Cardiac fibroblast (primary cell): ENCODE results near the gene COG4.

Experiments
- DNase-seq, 2 donors: peaks; one replicate each; pipeline versions ENCODE4 v3.0.0 to v3.0.0-alpha.2; 2010; ENCODE audit warnings: low read depth in 2 of 2
- H3K4me3 ChIP-seq, 2 donors: replicated peaks in 1 of 2; 1 replicate in 1 of 2; 2 replicates in 1 of 2; pipeline ENCODE4 v1.5.1; 2011; ENCODE audit warnings: low read depth in 2 of 2, low read length in 2 of 2, mild to moderate bottlenecking in 2 of 2, moderate library complexity in 1 of 2
- TF ChIP-seq, protein P1 (sequence below): IDR thresholded peaks from one replicate; pipeline ENCODE4 v1.5.1; 2011; ENCODE audit warnings: low read depth, mild to moderate bottlenecking, low read length, inconsistent platforms

The COG4 gene

DNA sequence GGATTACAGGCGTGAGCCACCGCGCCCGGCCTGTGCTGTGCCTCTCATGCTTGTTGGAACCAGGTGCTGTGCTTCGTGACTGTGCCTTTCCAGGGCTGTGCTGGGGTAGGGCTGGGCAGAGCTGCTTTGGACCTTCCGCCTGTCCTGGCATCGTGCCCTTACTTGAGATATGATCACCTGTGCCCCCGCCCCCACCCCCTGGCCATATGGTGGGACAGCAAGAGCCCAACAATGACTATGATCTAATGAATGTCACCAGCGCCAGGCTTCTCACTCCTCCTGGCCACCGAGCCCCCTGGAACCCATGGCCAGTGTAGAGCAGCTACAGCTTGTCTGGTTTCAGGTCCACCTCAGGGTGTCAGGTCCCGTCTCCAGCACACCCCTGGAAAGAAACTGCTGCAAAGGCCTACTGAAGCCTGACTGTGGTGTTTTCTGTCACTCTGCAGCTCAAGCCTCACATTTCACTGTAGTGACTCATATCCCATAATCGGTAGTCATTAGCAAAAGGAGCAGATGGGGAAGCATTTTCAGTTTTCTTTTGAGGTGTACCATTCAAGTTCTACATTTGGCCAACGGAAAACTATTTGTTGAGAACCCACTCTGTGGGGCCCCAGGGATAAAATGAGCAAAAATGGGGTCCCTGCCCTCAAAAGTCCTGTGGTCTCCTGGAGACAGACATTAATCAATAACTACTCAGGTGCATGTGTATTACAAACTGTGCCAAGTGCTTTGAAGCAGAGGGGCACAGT is 46.9 kb downstream of the COG4 start:
- H3K4me3 ChIP-seq: no peak overlapping the region
- TF ChIP-seq, protein P1, sequence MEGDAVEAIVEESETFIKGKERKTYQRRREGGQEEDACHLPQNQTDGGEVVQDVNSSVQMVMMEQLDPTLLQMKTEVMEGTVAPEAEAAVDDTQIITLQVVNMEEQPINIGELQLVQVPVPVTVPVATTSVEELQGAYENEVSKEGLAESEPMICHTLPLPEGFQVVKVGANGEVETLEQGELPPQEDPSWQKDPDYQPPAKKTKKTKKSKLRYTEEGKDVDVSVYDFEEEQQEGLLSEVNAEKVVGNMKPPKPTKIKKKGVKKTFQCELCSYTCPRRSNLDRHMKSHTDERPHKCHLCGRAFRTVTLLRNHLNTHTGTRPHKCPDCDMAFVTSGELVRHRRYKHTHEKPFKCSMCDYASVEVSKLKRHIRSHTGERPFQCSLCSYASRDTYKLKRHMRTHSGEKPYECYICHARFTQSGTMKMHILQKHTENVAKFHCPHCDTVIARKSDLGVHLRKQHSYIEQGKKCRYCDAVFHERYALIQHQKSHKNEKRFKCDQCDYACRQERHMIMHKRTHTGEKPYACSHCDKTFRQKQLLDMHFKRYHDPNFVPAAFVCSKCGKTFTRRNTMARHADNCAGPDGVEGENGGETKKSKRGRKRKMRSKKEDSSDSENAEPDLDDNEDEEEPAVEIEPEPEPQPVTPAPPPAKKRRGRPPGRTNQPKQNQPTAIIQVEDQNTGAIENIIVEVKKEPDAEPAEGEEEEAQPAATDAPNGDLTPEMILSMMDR: no peak
- peak; percentile 65 to 69 for DNase-seq

DNA sequence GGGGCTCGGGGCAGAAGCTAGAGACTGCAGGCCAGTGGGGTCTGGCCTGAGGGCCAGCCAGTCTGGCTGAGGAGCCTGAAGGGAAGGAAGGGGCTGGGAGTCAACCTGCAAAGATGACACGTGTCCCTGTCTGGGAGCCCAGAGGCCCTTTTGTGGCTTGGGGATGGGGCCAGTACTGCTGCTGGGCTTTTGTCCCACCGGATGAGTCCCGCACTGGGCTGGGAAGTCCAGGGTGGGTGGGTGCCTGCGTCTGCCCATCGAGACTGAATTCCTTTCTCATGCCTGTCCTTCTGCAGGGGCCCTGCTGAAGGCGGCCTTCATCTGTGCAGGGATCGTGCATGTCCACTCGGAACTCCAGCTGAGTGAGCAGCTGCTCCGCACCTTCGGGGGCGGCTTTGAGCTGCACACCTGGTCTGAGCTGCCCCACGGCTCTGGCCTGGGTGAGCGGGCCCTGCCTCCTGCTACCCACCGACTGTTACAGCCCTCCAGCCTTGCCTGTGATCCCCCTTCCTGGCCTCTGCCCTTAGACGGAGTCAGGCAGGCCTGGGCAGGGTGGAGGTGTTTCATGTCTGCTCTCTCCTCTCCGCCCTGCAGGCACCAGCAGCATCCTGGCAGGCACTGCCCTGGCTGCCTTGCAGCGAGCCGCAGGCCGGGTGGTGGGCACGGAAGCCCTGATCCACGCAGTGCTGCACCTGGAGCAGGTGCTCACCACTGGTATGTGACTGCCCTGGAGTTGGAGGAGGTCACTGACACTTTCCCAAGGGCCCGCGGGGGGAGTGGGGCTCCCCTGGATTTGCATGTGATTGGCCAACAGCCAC is 48.1 kb downstream of the COG4 start:
- H3K4me3 ChIP-seq: no peak overlapping the region
- DNase-seq: no peak
- TF ChIP-seq, protein P1: no peak

DNA sequence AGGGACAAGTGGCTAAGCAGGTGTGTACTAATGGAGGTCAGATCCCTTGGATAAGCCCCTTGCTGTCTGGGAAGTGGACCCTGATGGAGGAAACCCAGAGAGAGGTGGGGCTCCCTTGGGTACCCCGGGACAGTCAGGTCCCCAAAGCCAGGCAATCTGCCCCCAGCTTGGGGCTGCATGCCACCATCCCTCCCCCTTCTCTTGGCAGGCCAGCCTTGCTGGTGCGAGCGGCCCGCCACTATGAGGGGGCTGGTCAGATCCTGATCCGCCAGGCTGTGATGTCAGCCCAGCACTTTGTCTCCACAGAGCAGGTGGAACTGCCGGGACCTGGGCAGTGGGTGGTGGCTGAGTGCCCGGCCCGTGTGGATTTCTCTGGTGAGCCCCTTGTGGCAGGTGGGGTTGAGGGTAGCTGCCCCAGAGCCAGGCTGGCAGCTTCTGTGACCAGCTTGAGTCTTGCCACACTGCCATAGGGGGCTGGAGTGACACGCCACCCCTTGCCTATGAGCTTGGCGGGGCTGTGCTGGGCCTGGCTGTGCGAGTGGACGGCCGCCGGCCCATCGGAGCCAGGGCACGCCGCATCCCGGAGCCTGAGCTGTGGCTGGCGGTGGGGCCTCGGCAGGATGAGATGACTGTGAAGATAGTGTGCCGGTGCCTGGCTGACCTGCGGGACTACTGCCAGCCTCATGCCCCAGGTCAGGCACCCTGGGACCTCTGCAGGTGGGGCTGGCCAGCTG is 48.9 kb downstream of the COG4 start:
- TF ChIP-seq, protein P1: no peak
- no peak for DNase-seq
- no peak overlapping the region for H3K4me3 ChIP-seq

DNA sequence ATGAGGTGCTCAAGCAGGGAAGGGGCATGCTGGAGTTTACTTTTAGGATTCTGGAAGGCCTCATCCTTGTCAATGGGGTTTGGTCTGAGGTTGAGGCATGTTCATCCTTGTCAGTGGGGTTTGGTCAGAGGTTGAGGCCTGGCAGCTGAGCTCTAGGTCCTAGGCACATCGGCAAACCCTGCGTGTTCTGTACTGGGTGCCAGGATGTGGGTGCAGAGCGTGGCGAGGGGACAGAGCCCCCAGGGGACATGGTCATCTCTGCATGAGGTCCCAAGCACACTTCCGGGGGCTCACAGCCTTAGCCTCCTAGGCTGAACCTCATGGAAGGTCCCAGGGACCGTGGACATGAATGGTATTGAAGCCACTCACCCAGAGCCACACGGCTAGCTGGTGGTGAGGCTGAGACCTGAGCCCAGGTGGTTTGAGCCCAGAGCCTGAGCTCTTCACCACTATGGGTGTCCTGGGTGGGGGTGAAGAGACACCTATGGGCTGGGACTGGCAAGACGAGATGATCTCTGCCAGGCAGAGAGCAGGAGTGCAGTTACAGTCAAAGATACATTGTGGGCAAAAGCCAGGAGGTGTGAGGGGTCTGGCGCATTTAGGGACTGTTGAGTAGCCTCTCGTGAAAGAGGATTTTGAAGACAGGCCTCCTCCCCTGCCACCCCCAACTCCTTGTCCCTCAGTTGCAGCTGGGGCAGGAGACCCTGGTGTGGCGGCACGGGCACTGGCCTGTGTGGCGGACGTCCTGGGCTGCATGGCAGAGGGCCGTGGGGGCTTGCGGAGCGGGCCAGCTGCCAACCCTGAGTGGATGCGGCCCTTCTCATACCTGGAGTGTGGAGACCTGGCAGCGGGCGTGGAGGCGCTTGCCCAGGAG is 49.7 kb downstream of the COG4 start:
- TF ChIP-seq, protein P1: no peak
- H3K4me3 ChIP-seq: no peak overlapping the region
- no peak for DNase-seq

DNA sequence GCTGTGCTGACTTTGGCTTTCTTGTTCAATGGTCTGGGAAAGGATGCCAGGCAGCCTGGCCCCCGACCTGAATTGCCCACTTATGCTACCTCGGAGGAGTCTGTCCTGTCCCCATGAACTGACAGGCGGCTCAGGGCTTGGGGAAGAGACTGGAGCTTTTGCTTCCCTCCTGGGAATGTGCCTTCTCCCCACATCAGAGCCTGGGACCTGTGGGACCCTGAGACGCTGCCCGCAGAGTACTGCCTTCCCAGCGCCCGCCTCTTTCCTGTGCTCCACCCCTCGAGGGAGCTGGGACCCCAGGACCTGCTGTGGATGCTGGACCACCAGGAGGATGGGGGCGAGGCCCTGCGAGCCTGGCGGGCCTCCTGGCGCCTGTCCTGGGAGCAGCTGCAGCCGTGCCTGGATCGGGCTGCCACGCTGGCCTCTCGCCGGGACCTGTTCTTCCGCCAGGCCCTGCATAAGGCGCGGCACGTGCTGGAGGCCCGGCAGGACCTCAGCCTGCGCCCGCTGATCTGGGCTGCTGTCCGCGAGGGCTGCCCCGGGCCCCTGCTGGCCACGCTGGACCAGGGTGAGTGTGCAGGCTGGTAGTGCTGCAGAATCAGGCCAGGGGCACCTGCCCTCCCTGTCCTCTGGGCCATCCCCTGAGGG is 50.4 kb downstream of the COG4 start:
- H3K4me3 ChIP-seq: no peak overlapping the region
- DNase-seq: no peak
- TF ChIP-seq, protein P1: no peak
